NB4 (cell line): Measurements from ENCODE around the gene AOPEP.

Source experiments
- DNase-seq: peaks from one replicate; pipeline ENCODE4 v3.0.0; 2010; ENCODE audit warnings: low read depth
- H3K4me3 ChIP-seq: one replicate; pipeline ENCODE4 v1.5.1; 2011; ENCODE audit warnings: mild to moderate bottlenecking, low read depth, low read length, moderate library complexity
- MYC ChIP-seq: IDR thresholded peaks from 2 replicates; pipeline ENCODE4 v1.6.1; 2011; ENCODE audit warnings: low read depth, low read length
- POLR2A ChIP-seq: IDR thresholded peaks from 2 replicates; pipeline ENCODE4 v1.6.1; 2011; ENCODE audit warnings: mild to moderate bottlenecking; ENCODE audit not compliant: insufficient read length; ENCODE audit errors: extremely low read depth
- TF ChIP-seq, protein P1 (sequence below): IDR thresholded peaks from one replicate; pipeline ENCODE4 v1.5.1; 2012; ENCODE audit warnings: low read depth, low read length
- TF ChIP-seq, protein P2 (sequence below): IDR thresholded peaks from 2 replicates; pipeline ENCODE4 v1.6.1; 2011; ENCODE audit warnings: low read depth, low read length

The AOPEP gene

DNA sequence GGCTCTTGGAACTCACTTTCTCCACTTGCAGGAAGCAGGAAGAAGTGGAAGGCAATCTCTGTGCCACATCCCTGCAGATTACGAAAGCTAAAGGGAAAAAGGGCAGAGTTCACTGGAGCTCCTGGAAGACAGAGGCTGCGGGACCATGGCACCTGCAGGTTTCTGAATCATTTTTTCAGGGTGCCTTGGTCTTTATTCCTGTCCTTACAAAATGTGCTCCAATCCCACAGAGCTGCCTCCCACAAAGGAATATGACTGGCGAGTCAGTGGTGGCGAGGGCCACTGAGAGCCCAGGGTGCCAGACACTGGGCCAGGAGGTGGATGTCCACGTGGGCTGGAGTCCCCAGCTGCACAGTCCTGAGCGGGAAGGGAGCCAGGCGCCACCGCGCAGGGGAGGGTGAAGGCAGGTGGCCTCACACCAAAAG is 408.0 kb downstream of the AOPEP start:
- TF ChIP-seq POLR2A (no peak), MYC (no peak)
- TF ChIP-seq, protein P1, sequence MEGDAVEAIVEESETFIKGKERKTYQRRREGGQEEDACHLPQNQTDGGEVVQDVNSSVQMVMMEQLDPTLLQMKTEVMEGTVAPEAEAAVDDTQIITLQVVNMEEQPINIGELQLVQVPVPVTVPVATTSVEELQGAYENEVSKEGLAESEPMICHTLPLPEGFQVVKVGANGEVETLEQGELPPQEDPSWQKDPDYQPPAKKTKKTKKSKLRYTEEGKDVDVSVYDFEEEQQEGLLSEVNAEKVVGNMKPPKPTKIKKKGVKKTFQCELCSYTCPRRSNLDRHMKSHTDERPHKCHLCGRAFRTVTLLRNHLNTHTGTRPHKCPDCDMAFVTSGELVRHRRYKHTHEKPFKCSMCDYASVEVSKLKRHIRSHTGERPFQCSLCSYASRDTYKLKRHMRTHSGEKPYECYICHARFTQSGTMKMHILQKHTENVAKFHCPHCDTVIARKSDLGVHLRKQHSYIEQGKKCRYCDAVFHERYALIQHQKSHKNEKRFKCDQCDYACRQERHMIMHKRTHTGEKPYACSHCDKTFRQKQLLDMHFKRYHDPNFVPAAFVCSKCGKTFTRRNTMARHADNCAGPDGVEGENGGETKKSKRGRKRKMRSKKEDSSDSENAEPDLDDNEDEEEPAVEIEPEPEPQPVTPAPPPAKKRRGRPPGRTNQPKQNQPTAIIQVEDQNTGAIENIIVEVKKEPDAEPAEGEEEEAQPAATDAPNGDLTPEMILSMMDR: no peak
- TF ChIP-seq, protein P2, sequence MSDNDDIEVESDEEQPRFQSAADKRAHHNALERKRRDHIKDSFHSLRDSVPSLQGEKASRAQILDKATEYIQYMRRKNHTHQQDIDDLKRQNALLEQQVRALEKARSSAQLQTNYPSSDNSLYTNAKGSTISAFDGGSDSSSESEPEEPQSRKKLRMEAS: no peak
- no peak overlapping the region for H3K4me3 ChIP-seq
- DNase-seq: no peak

DNA sequence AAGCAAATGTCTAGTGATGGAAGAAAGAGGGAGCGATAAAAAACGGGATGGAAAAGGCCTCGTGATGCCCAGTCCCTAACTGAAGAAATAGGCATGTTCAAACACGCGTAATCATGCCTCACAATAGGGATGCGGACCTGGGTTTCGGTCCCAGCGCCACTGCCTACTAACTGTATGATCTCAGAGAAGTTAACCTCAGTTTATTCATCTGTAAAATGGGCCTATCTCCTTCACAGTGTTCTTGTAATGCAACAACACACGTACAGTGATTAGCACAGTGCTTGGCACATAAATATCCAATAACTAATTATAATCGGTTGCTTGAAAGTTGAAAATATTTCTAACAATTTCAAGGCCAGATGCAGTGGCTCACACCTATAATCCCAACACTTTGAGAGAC is 409.3 kb downstream of the AOPEP start:
- no peak overlapping the region for H3K4me3 ChIP-seq
- no peak for DNase-seq
- TF ChIP-seq, protein P2: no peak
- TF ChIP-seq MYC (no peak), POLR2A (no peak)
- TF ChIP-seq, protein P1: no peak
